H9 (cell line): Measurements from ENCODE around the gene CAMSAP2. TPM values are rescaled to one million over a fixed set of nuclear protein-coding genes. Genes with fewer than 3 reads are reported as not detected.

Experiments used
- DNase-seq: peaks from one replicate; pipeline ENCODE4 v3.0.0-alpha.2; 2017
- H2AFZ ChIP-seq: one replicate; pipeline ENCODE4 v1.6.1; 2013; ENCODE audit warnings: mild to moderate bottlenecking, low read length, control low read depth, moderate library complexity
- H2AK5ac ChIP-seq: 2 replicates; pipeline ENCODE4 v1.6.1; 2013; ENCODE audit warnings: low read length, control low read depth, mixed read lengths; ENCODE audit not compliant: insufficient read length
- H2BK120ac ChIP-seq: one replicate; pipeline ENCODE4 v1.6.1; 2013; ENCODE audit warnings: low read depth, mild to moderate bottlenecking, low read length, control low read depth, inconsistent platforms; ENCODE audit not compliant: poor library complexity, severe bottlenecking
- H2BK12ac ChIP-seq: 2 replicates; pipeline ENCODE4 v1.6.1; 2013; ENCODE audit warnings: low read length, control low read depth, mixed read lengths, low read depth; ENCODE audit not compliant: insufficient read length
- H2BK15ac ChIP-seq: 2 replicates; pipeline ENCODE4 v1.6.1; 2013; ENCODE audit warnings: low read depth, low read length, control low read depth
- H2BK20ac ChIP-seq: one replicate; pipeline ENCODE4 v1.6.1; 2013; ENCODE audit warnings: low read depth, mild to moderate bottlenecking, low read length, control low read depth, inconsistent platforms; ENCODE audit not compliant: poor library complexity, severe bottlenecking
- H2BK5ac ChIP-seq: 2 replicates; pipeline ENCODE4 v1.6.1; 2013; ENCODE audit warnings: low read length, control low read depth, mixed read lengths; ENCODE audit not compliant: insufficient read length
- H3K14ac ChIP-seq: 2 replicates; pipeline ENCODE4 v1.6.1; 2013; ENCODE audit warnings: low read length, control low read depth; ENCODE audit not compliant: insufficient read depth
- H3K18ac ChIP-seq: 2 replicates; pipeline ENCODE4 v1.6.1; 2013; ENCODE audit warnings: low read depth, mild to moderate bottlenecking, mixed read lengths, low read length, control low read depth; ENCODE audit not compliant: insufficient read length
- H3K23ac ChIP-seq: 2 replicates; pipeline ENCODE4 v1.6.1; 2013; ENCODE audit warnings: low read length, control low read depth, mixed read lengths, low read depth; ENCODE audit not compliant: insufficient read length
- H3K23me2 ChIP-seq: 2 replicates; pipeline ENCODE4 v1.6.1; 2013; ENCODE audit warnings: low read depth, mild to moderate bottlenecking, mixed read lengths, low read length, control low read depth; ENCODE audit not compliant: insufficient read length, poor library complexity, severe bottlenecking
- H3K27ac ChIP-seq: 2 replicates; pipeline ENCODE4 v1.5.1; 2013; ENCODE audit warnings: low read length, control low read depth, mixed read lengths, low read depth; ENCODE audit not compliant: insufficient read length
- H3K27me3 ChIP-seq: 2 replicates; pipeline ENCODE4 v1.6.1; 2013; ENCODE audit warnings: low read length, control low read depth, inconsistent platforms; ENCODE audit not compliant: insufficient read depth
- H3K4ac ChIP-seq: 2 replicates; pipeline ENCODE4 v1.6.1; 2013; ENCODE audit warnings: low read depth, mild to moderate bottlenecking, control low read depth, inconsistent platforms, low read length, moderate library complexity
- H3K4me1 ChIP-seq: 2 replicates; pipeline ENCODE4 v1.6.1; 2013; ENCODE audit warnings: low read length, control low read depth, inconsistent platforms; ENCODE audit not compliant: insufficient read depth
- H3K4me2 ChIP-seq: 2 replicates; pipeline ENCODE4 v1.6.1; 2013; ENCODE audit warnings: low read length, control low read depth, mixed read lengths; ENCODE audit not compliant: insufficient read length, insufficient read depth
- H3K56ac ChIP-seq: 2 replicates; pipeline ENCODE4 v1.6.1; 2013; ENCODE audit warnings: low read depth, mild to moderate bottlenecking, mixed read lengths, low read length, control low read depth; ENCODE audit not compliant: insufficient read length
- H3K79me1 ChIP-seq: 2 replicates; pipeline ENCODE4 v1.6.1; 2013; ENCODE audit warnings: low read depth, mild to moderate bottlenecking, moderate library complexity, low read length, control low read depth, inconsistent platforms; ENCODE audit not compliant: insufficient read depth, poor library complexity, severe bottlenecking
- H3K79me2 ChIP-seq: 2 replicates; pipeline ENCODE4 v1.6.1; 2013; ENCODE audit warnings: low read length, control low read depth, inconsistent platforms; ENCODE audit not compliant: insufficient read depth
- H3K9ac ChIP-seq: 2 replicates; pipeline ENCODE4 v1.6.1; 2013; ENCODE audit warnings: low read length, control low read depth, mixed read lengths; ENCODE audit not compliant: insufficient read length; ENCODE audit errors: extremely low read depth
- H3K9me3 ChIP-seq: one replicate; pipeline ENCODE4 v1.6.1; 2013; ENCODE audit warnings: low read depth, low read length, inconsistent platforms; ENCODE audit not compliant: control insufficient read depth
- H3T11ph ChIP-seq: one replicate; pipeline ENCODE4 v1.6.1; 2013; ENCODE audit warnings: mild to moderate bottlenecking, low read length, control low read depth, inconsistent platforms
- H4K20me1 ChIP-seq: one replicate; pipeline ENCODE4 v1.6.1; 2013; ENCODE audit not compliant: control insufficient read depth, insufficient read length, insufficient read depth
- H4K5ac ChIP-seq: 2 replicates; pipeline ENCODE4 v1.6.1; 2013; ENCODE audit warnings: low read depth, mild to moderate bottlenecking, mixed read lengths, low read length, control low read depth; ENCODE audit not compliant: insufficient read length
- H4K8ac ChIP-seq: replicated peaks from 2 replicates; pipeline ENCODE4 v1.6.1; 2013; ENCODE audit warnings: low read length, control low read depth, mixed read lengths, low read depth; ENCODE audit not compliant: insufficient read length
- H4K91ac ChIP-seq: 2 replicates; pipeline ENCODE4 v1.6.1; 2013; ENCODE audit warnings: low read depth, mild to moderate bottlenecking, moderate library complexity, mixed read lengths, low read length, control low read depth; ENCODE audit not compliant: insufficient read length
- H3K27ac Mint-ChIP-seq, 3 experiments: 2 replicates in 2 of 3; 3 replicates in 1 of 3; pipeline ENCODE4 v1.8.0; 2020 to 2021; ENCODE audit warnings: mixed read lengths in 3 of 3, mild to moderate bottlenecking in 1 of 3, moderate library complexity in 1 of 3
- H3K27me3 Mint-ChIP-seq: 2 replicates; pipeline ENCODE4 v1.8.0; 2021; ENCODE audit warnings: low read depth, mild to moderate bottlenecking, moderate library complexity, mixed read lengths
- H3K36me3 Mint-ChIP-seq, 3 experiments: 2 replicates in 2 of 3; 3 replicates in 1 of 3; pipeline ENCODE4 v1.8.0; 2020 to 2021; ENCODE audit warnings: low read depth in 3 of 3, mixed read lengths in 3 of 3; ENCODE audit not compliant: insufficient read depth in 1 of 3
- H3K4me1 Mint-ChIP-seq, 2 experiments: 2 replicates each; pipeline ENCODE4 v1.8.0; 2020; ENCODE audit warnings: mixed read lengths in 2 of 2
- H3K4me3 Mint-ChIP-seq, 2 experiments: 2 replicates in 1 of 2; 3 replicates in 1 of 2; pipeline ENCODE4 v1.8.0; 2020 to 2021; ENCODE audit warnings: mild to moderate bottlenecking in 2 of 2, mixed read lengths in 2 of 2, moderate library complexity in 1 of 2
- H3K9me3 Mint-ChIP-seq, 2 experiments: 2 replicates in 1 of 2; 3 replicates in 1 of 2; pipeline ENCODE4 v1.8.0; 2020; ENCODE audit warnings: mild to moderate bottlenecking in 2 of 2, mixed read lengths in 2 of 2, moderate library complexity in 1 of 2
- CTCF ChIP-seq: fragments of 200-600 bp; sonication (generic); conservative IDR thresholded peaks from 3 replicates; pipeline ENCODE4 v1.8.0; 2021; ENCODE audit warnings: antibody characterized with exemption, mild to moderate bottlenecking
- total RNA-seq: library from RNA; stranded (reverse); gene quantifications from 2 replicates; pipeline ENCODE4 v1.2.1, GENCODE V29; 2021

The CAMSAP2 gene
- total RNA-seq, 1 experiment from 2014 or later: 33.7 TPM

GRCh38 chr1:200892958-200893357 lies 154.3 kb downstream of the CAMSAP2 start:
- Histone ChIP-seq H2BK12ac (no peak overlapping the region), H3K14ac (no peak overlapping the region), H3K79me1 (peaks cover 7% of the 10 kb centered on the region), H3K23me2 (peaks cover 25% of the 10 kb centered on the region), H3K9ac (peak overlapping the region; percentile 98), H2BK15ac (no peak overlapping the region), H3T11ph (no peak overlapping the region), H4K91ac (no peak overlapping the region), H4K5ac (no peak overlapping the region), H4K8ac (no peak overlapping the region), H3K79me2 (peaks cover 22% of the 10 kb centered on the region; the same call in 1 of the 2 replicates), H2BK20ac (no peak overlapping the region), H3K27ac (no peak overlapping the region), H2BK120ac (no peak overlapping the region), H3K56ac (no peak overlapping the region), H3K4me1 (peaks cover 24% of the 10 kb centered on the region), H2BK5ac (no peak overlapping the region), H4K20me1 (peaks cover 2% of the 10 kb centered on the region), H2AK5ac (no peak overlapping the region), H3K4me2 (peak overlapping the region; percentile 95), H2AFZ (no peak overlapping the region), H3K18ac (no peak overlapping the region), H3K27me3 (no peaks in the 10 kb centered on the region), H3K9me3 (no peaks in the 10 kb centered on the region), H3K4ac (no peak overlapping the region), H3K23ac (no peak overlapping the region)
- Mint-ChIP-seq H3K4me1 (peaks cover 66 to 73% of the 10 kb centered on the region in 2 experiments), H3K27ac (peak overlapping the region; percentile 95 to 99 (median 99)), H3K4me3 (peak overlapping the region; percentile 86 to 95), H3K9me3 (no peaks in the 10 kb centered on the region), H3K27me3 (no peaks in the 10 kb centered on the region; the same call in none of the 2 replicates), H3K36me3 (peaks cover 3% of the 10 kb centered on the region in 3 experiments; a peak in 5 of 7 replicates)
- TF ChIP-seq CTCF: no peak
- no peak for DNase-seq
